CD4-positive, alpha-beta memory T cell (primary cell): ENCODE results near the gene TMEM253. TPM values are rescaled to one million over a fixed set of nuclear protein-coding genes. Genes with fewer than 3 reads are reported as not detected.

Experiments
- CTCF ChIA-PET: fragments of 350-600 bp; sonication (Branson Sonifier 250); formaldehyde crosslinking; loops from one replicate; lab custom pipeline; 2021; ENCODE audit warnings: inconsistent platforms; ENCODE audit not compliant: partially characterized antibody; lab: Charles Lee
- POLR2A ChIA-PET: fragments of 350-600 bp; sonication (Branson Sonifier 250); formaldehyde crosslinking; loops from one replicate; lab custom pipeline; 2021; ENCODE audit not compliant: partially characterized antibody; lab: Charles Lee
- DNase-seq, 5 donors: peaks; one replicate each; pipeline versions ENCODE4 v3.0.0 to v3.0.0-alpha.2; 2020 to 2022; ENCODE audit warnings: mixed read lengths in 1 of 5
- H3K27ac ChIP-seq: one replicate; pipeline ENCODE4 v1.7.0; 2013; ENCODE audit warnings: low read depth, low read length
- H3K27me3 ChIP-seq: 2 replicates; pipeline ENCODE4 v1.7.0; 2013; ENCODE audit warnings: mild to moderate bottlenecking, low read length, moderate library complexity; ENCODE audit not compliant: insufficient read depth
- H3K36me3 ChIP-seq: 2 replicates; pipeline ENCODE4 v1.7.0; 2013; ENCODE audit warnings: mild to moderate bottlenecking, low read length, moderate library complexity; ENCODE audit not compliant: insufficient read depth
- H3K4me1 ChIP-seq: 2 replicates; pipeline ENCODE4 v1.7.0; 2013; ENCODE audit warnings: mild to moderate bottlenecking, low read length, moderate library complexity; ENCODE audit not compliant: insufficient read depth
- H3K4me3 ChIP-seq, 2 donors: one replicate each; pipeline ENCODE4 v1.7.0; 2013; ENCODE audit warnings: low read length in 2 of 2, mild to moderate bottlenecking in 1 of 2
- H3K9me3 ChIP-seq, 2 donors: one replicate each; pipeline ENCODE4 v1.7.0; 2013; ENCODE audit warnings: low read length in 2 of 2, control low read depth in 1 of 2; ENCODE audit not compliant: control insufficient read depth in 1 of 2
- H3K27ac Mint-ChIP-seq, 7 donors: one replicate each; pipeline ENCODE4 v1.8.0; 2020 to 2021; ENCODE audit warnings: mixed read lengths in 7 of 7, mild to moderate bottlenecking in 6 of 7, inconsistent platforms in 3 of 7, moderate library complexity in 3 of 7
- H3K27me3 Mint-ChIP-seq, 2 donors: one replicate each; pipeline ENCODE4 v1.8.0; 2020 to 2021; ENCODE audit warnings: mixed read lengths in 2 of 2
- H3K36me3 Mint-ChIP-seq, 2 donors: one replicate each; pipeline ENCODE4 v1.8.0; 2020 to 2021; ENCODE audit warnings: mixed read lengths in 2 of 2, inconsistent platforms in 1 of 2, mild to moderate bottlenecking in 1 of 2
- H3K4me1 Mint-ChIP-seq, 4 donors: one replicate each; pipeline ENCODE4 v1.8.0; 2020 to 2021; ENCODE audit warnings: mixed read lengths in 4 of 4, mild to moderate bottlenecking in 1 of 4
- H3K4me3 Mint-ChIP-seq, 8 donors: one replicate each; pipeline ENCODE4 v1.8.0; 2020 to 2021; ENCODE audit warnings: mixed read lengths in 8 of 8, mild to moderate bottlenecking in 7 of 8, moderate library complexity in 6 of 8, inconsistent platforms in 3 of 8
- H3K9me3 Mint-ChIP-seq, 8 donors: one replicate each; pipeline ENCODE4 v1.8.0; 2020 to 2021; ENCODE audit warnings: mixed read lengths in 8 of 8, mild to moderate bottlenecking in 5 of 8, inconsistent platforms in 3 of 8, moderate library complexity in 1 of 8
- intact Hi-C: fragments of 100-400 bp; cut with micrococcal nuclease; formaldehyde crosslinking; loops from one replicate; pipeline ENCODE4 v1.15.1; 2023
- polyA plus RNA-seq, 2 donors: library from polyadenylated mRNA; unstranded; fragments of 300-500 nt; fragmentation: Illumina TruSeq; gene quantifications; one replicate each; pipeline ENCODE4 v1.2.3, GENCODE V29; 2021
- total RNA-seq, 2 experiments: library from RNA; stranded (reverse); gene quantifications; one replicate each; pipeline ENCODE4 v1.2.3, GENCODE V29; 2021

Gene TMEM253
- total and polyA plus RNA-seq, 4 experiments from 2014 or later, result not detected

DNA sequence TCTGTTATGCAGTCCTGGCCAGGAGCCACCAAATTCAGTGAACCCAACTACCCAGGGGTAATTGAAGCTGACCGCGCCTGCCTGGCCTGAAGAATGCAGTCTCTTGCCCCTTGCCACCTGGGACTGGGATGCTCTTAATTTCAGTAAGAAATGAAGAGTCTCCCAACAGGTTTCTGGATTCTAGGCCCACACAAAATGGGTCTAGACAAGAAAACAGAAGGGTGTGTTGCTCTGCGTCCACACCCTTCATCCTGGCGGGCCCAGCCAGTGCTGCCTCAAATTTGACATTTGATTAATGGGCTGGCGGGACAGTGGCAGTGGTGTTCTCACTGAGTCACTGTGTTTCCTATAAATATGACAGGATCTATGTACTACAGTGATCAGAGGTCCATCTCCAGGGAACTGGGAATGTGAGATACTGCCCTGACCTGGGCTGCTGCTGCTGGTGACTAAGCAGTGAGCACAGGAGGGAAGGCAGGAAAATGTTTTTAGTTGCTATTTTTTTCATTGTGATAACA lies 6.5 kb downstream of the TMEM253 start:
- peak overlapping the region in 1 of 7 donors; percentile 80 for H3K27ac Mint-ChIP-seq
- H3K4me3 Mint-ChIP-seq, result no peak overlapping the region
- H3K27me3 Mint-ChIP-seq, result no peaks in the 10 kb centered on the region
- peaks cover 9 to 32% (median 16%) of the 10 kb centered on the region in 4 donors for H3K4me1 Mint-ChIP-seq
- H3K4me1 ChIP-seq, result peaks cover 21% of the 10 kb centered on the region
- intact Hi-C loops, result no loop called here
- H3K9me3 Mint-ChIP-seq, result no peaks in the 10 kb centered on the region
- no peak overlapping the region for H3K27ac ChIP-seq
- H3K36me3 Mint-ChIP-seq, result peaks cover 0 to 1% of the 10 kb centered on the region in 2 donors
- ChIA-PET POLR2A (no interaction called here), CTCF (interaction anchor here (1.3 to 13.9 kb wide), 7 partner anchors 13 to 92 kb away, joined by 3 to 399 read pairs (median 60); partner anchors contain the start of gene ARHGEF40)
- no peaks in the 10 kb centered on the region for H3K27me3 ChIP-seq
- no peaks in the 10 kb centered on the region for H3K36me3 ChIP-seq
- H3K4me3 ChIP-seq, result no peak overlapping the region
- H3K9me3 ChIP-seq, result no peaks in the 10 kb centered on the region
- no peak for DNase-seq

DNA sequence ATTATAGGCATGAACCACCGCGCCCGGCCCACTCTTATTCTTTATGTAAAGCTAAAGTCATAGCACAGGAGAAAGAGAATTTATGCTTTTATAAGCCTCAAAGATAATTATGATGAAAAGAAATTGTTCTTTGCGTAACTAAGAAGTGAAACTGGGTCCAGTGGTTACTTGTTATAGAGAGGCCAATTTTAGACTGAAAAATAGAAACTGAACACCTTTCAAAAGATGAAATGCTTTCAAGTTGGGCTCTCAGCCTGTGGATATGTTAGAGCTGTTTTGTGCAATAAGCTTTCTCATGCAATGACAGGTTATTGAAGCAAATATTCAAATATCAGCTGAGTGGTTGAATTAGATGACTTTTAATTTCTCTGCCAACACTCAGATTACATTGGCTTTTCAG lies 7.9 kb downstream of the TMEM253 start:
- intact Hi-C loops, result no loop called here
- H3K27me3 ChIP-seq, result no peaks in the 10 kb centered on the region
- no peak for DNase-seq
- no peaks in the 10 kb centered on the region for H3K9me3 ChIP-seq
- peaks cover 0 to 1% of the 10 kb centered on the region in 2 donors for H3K36me3 Mint-ChIP-seq
- CTCF ChIA-PET, result interaction anchor here (1.0 to 13.9 kb wide), 8 partner anchors 14 to 94 kb away, joined by 3 to 399 read pairs (median 3); no protein-coding TSS in a partner anchor
- POLR2A ChIA-PET, result no interaction called here
- no peak overlapping the region for H3K4me3 Mint-ChIP-seq
- peaks cover 6 to 20% (median 11%) of the 10 kb centered on the region in 4 donors for H3K4me1 Mint-ChIP-seq
- no peaks in the 10 kb centered on the region for H3K36me3 ChIP-seq
- no peak overlapping the region for H3K27ac ChIP-seq
- no peaks in the 10 kb centered on the region for H3K27me3 Mint-ChIP-seq
- H3K4me3 ChIP-seq, result no peak overlapping the region
- H3K4me1 ChIP-seq, result peaks cover 14% of the 10 kb centered on the region
- H3K27ac Mint-ChIP-seq, result no peak overlapping the region
- no peaks in the 10 kb centered on the region for H3K9me3 Mint-ChIP-seq

DNA sequence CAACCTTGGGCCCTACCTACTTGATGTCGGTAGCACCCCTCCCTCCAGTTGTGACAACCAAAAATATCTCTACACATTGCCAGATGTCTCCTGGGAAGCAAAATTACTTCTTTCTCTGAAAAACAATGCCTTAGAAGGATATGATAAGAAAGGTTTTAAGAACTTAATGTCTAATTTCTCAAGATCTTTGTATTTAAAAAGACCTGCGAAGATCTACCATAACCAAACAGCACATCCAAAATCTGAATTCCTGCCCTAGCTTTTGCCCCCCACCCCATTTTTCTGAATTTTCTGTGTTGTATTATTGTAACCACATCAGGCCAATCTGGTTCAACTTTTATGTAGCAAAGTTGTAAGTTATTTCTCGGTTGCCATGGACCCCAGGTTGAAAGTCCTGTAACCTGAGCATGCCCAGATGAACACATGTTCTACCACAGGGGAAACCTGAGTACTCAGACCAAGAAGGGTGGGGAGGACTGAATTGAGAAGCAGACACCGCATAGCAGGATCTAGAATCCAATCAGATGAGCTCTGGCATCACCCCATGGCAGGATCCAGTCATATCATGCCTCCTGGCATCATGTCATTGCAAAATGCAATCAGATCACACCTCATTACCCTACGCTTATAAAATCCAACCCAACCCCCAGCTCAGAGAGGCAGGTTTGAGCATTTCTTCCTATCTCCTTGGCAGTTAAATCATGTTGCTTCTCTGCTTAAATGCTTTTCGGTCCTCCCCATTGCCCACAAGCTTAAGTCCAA lies 8.7 kb downstream of the TMEM253 start:
- no peaks in the 10 kb centered on the region for H3K36me3 ChIP-seq
- ChIA-PET POLR2A (no interaction called here), CTCF (interaction anchor here (0.6 to 13.9 kb wide), 8 partner anchors 15 to 94 kb away, joined by 3 to 399 read pairs (median 3); no protein-coding TSS in a partner anchor)
- H3K27ac Mint-ChIP-seq, result no peak overlapping the region
- H3K4me1 Mint-ChIP-seq, result peaks cover 5 to 14% (median 8%) of the 10 kb centered on the region in 4 donors
- H3K4me3 ChIP-seq, result no peak overlapping the region
- DNase-seq, result no peak
- no peaks in the 10 kb centered on the region for H3K27me3 ChIP-seq
- H3K4me1 ChIP-seq, result peaks cover 11% of the 10 kb centered on the region
- H3K9me3 ChIP-seq, result no peaks in the 10 kb centered on the region
- H3K4me3 Mint-ChIP-seq, result no peak overlapping the region
- no peaks in the 10 kb centered on the region for H3K27me3 Mint-ChIP-seq
- H3K36me3 Mint-ChIP-seq, result no peaks in the 10 kb centered on the region
- no peak overlapping the region for H3K27ac ChIP-seq
- intact Hi-C loops, result no loop called here
- no peaks in the 10 kb centered on the region for H3K9me3 Mint-ChIP-seq

DNA sequence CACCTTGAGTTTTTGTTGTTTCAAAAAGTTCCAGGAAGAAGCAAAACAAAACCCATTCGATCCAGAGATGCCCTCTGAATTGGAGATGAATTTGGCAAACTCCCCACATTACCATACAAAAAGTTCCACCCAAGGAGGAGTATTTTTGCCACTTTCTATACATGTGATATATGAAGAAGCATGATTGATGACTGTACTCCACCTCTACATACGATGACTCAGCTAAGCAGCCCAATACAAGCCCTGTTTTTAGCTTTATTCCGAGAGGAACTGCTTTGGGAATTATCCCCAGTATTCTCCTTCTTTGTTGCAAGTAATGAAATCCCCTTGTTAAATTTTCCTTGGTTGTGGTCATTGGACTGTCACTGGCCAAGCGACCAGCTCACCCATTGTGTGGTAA lies 11.4 kb downstream of the TMEM253 start:
- POLR2A ChIA-PET, result no interaction called here
- Mint-ChIP-seq H3K4me3 (no peak overlapping the region), H3K27me3 (no peaks in the 10 kb centered on the region), H3K9me3 (no peaks in the 10 kb centered on the region), H3K36me3 (no peaks in the 10 kb centered on the region), H3K4me1 (no peaks in the 10 kb centered on the region), H3K27ac (no peak overlapping the region)
- CTCF ChIA-PET, result interaction anchor here (1.2 to 13.9 kb wide), 3 partner anchors 19 to 97 kb away, joined by 4 to 399 read pairs (median 4); no protein-coding TSS in a partner anchor
- Histone ChIP-seq H3K4me1 (no peaks in the 10 kb centered on the region), H3K27ac (no peak overlapping the region), H3K36me3 (no peaks in the 10 kb centered on the region), H3K9me3 (no peaks in the 10 kb centered on the region), H3K27me3 (no peaks in the 10 kb centered on the region), H3K4me3 (no peak overlapping the region)
- intact Hi-C loops, result no loop called here
- DNase-seq, result no peak

DNA sequence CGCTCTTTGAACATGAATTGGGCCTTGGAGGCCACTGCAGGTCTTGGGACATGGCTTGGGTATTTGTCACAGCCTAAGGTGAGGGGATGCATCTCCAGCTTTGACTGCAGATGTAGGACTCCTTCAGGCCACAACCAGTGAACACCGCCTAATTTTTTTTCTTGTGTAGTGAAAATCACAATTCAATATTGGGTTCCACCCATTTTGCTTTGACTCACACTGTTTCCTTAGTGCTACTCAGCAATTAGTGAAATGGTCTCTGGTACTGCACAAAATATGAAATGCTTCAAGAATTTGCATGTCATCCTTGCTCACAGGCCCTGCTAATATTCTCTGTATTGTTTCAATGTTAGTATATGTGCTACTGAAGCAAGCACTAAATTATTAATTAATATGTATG lies 12.5 kb downstream of the TMEM253 start:
- no peaks in the 10 kb centered on the region for H3K36me3 ChIP-seq
- no peak overlapping the region for H3K27ac ChIP-seq
- Mint-ChIP-seq H3K4me1 (no peaks in the 10 kb centered on the region), H3K36me3 (no peaks in the 10 kb centered on the region), H3K4me3 (no peak overlapping the region), H3K27me3 (peaks cover 1 to 3% of the 10 kb centered on the region in 2 donors), H3K9me3 (no peaks in the 10 kb centered on the region), H3K27ac (no peak overlapping the region)
- no peaks in the 10 kb centered on the region for H3K9me3 ChIP-seq
- no peak overlapping the region for H3K4me3 ChIP-seq
- H3K4me1 ChIP-seq, result no peaks in the 10 kb centered on the region
- ChIA-PET CTCF (interaction anchor here (1.2 kb wide), 1 partner anchor 9 kb away, joined by 4 read pairs; no protein-coding TSS in a partner anchor), POLR2A (no interaction called here)
- intact Hi-C loops, result no loop called here
- H3K27me3 ChIP-seq, result no peaks in the 10 kb centered on the region
- no peak for DNase-seq

DNA sequence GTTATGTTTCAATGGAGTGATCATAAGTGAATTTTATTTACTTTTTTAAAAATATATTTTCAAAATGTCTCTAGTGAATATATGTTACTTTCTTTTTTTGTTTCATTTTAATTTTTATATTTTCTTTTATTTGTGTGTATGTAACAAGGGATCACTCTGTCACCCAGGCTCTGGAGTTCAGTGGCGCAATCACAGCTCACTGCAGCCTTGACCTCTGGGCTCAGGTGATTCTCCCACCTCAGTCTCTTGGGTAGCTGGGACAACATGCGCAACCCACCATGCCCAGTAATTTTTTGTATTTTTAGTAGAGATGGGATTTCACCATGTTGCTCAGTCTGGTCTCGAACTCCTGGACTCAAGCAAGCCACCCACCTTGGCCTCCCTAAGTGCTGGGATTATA lies 18.1 kb downstream of the TMEM253 start:
- intact Hi-C loops, result no loop called here
- Mint-ChIP-seq H3K9me3 (no peaks in the 10 kb centered on the region), H3K27me3 (peaks cover 13 to 17% of the 10 kb centered on the region in 2 donors), H3K4me1 (no peaks in the 10 kb centered on the region), H3K36me3 (no peaks in the 10 kb centered on the region), H3K4me3 (no peak overlapping the region), H3K27ac (no peak overlapping the region)
- no peaks in the 10 kb centered on the region for H3K36me3 ChIP-seq
- POLR2A ChIA-PET, result no interaction called here
- H3K27ac ChIP-seq, result no peak overlapping the region
- CTCF ChIA-PET, result interaction anchor here (1.4 to 1.8 kb wide), 2 partner anchors 14 to 50 kb away, joined by 4 to 5 read pairs; no protein-coding TSS in a partner anchor
- no peaks in the 10 kb centered on the region for H3K4me1 ChIP-seq
- H3K27me3 ChIP-seq, result no peaks in the 10 kb centered on the region
- DNase-seq, result no peak
- H3K9me3 ChIP-seq, result no peaks in the 10 kb centered on the region
- no peak overlapping the region for H3K4me3 ChIP-seq

DNA sequence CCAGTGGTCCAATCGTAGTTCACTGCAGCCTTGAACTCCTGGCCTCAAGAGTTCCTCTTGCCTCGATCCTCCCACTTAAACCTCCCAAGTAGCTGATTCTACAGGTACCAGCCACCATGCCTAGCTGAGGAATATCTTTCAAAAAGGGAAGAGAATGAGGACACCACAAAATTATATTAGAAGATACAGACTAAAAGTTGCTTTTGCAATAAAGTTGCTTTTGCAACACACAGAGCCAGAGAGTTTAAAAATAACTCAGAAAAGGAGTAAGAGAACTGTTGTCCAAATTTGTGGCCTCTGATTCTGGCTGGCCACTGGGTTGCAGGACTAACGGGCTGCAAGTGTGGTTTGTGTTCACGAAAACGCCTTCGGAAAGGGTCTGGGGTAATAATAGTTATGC lies 19.8 kb downstream of the TMEM253 start:
- no peaks in the 10 kb centered on the region for H3K36me3 ChIP-seq
- intact Hi-C loops, result no loop called here
- H3K9me3 Mint-ChIP-seq, result peaks cover 0 to 7% (median 2%) of the 10 kb centered on the region in 8 donors
- CTCF ChIA-PET, result interaction anchor here (0.8 to 1.8 kb wide), 2 partner anchors 52 to 106 kb away, joined by 3 to 4 read pairs; no protein-coding TSS in a partner anchor
- H3K27me3 Mint-ChIP-seq, result peaks cover 13 to 22% of the 10 kb centered on the region in 2 donors
- H3K27ac Mint-ChIP-seq, result no peak overlapping the region
- H3K36me3 Mint-ChIP-seq, result peaks cover 0 to 5% of the 10 kb centered on the region in 2 donors
- H3K9me3 ChIP-seq, result no peaks in the 10 kb centered on the region
- no peaks in the 10 kb centered on the region for H3K4me1 Mint-ChIP-seq
- DNase-seq, result no peak
- H3K27ac ChIP-seq, result no peak overlapping the region
- no peaks in the 10 kb centered on the region for H3K27me3 ChIP-seq
- no peak overlapping the region for H3K4me3 Mint-ChIP-seq
- POLR2A ChIA-PET, result no interaction called here
- no peaks in the 10 kb centered on the region for H3K4me1 ChIP-seq
- no peak overlapping the region for H3K4me3 ChIP-seq
